HG03139 (cell line): ENCODE measurements around the gene MRM3.
"Not testable (repeated sequence)": the region's sequence is repeated elsewhere in the genome, so short reads cannot be mapped to it uniquely, and the experiment has no call there.

Source experiments
- ATAC-seq: cut with Tn5 transposase; IDR thresholded peaks from one replicate; pipeline ENCODE4 v1.9.1; 2021; ENCODE audit not compliant: unreplicated experiment

Gene MRM3

GRCh38 chr17:753418-753817 lies 28.7 kb upstream of the MRM3 start:
- no peak for ATAC-seq

- not testable (repeated sequence) for ATAC-seq
Observed at GRCh38 chr17:755319-755961, 26.7 kb upstream of the MRM3 start.

GRCh38 chr17:756010-756567 lies 26.1 kb upstream of the MRM3 start:
- not testable (repeated sequence) for ATAC-seq

GRCh38 chr17:759964-760363 lies 22.2 kb upstream of the MRM3 start:
- ATAC-seq: no peak

GRCh38 chr17:760371-760770 lies 21.8 kb upstream of the MRM3 start:
- ATAC-seq: no peak

- no peak for ATAC-seq
Observed at GRCh38 chr17:767076-767475, 15.1 kb upstream of the MRM3 start.

GRCh38 chr17:773016-773415 lies 9.1 kb upstream of the MRM3 start:
- ATAC-seq: no peak

GRCh38 chr17:773467-774312 lies 8.5 kb upstream of the MRM3 start:
- no peak for ATAC-seq

- ATAC-seq: no peak
Observed at GRCh38 chr17:774313-774584, 7.9 kb upstream of the MRM3 start.

- no peak for ATAC-seq
Observed at GRCh38 chr17:778096-778495, 4.1 kb upstream of the MRM3 start.

GRCh38 chr17:784143-784542 lies 2.0 kb downstream of the MRM3 start:
- no peak for ATAC-seq

- ATAC-seq: not testable (repeated sequence)
Observed at GRCh38 chr17:785901-786300, 3.7 kb downstream of the MRM3 start.

- ATAC-seq: no peak
Observed at GRCh38 chr17:787641-788221, 5.6 kb downstream of the MRM3 start.

GRCh38 chr17:788551-788950 lies 6.4 kb downstream of the MRM3 start:
- no peak for ATAC-seq

- no peak for ATAC-seq
Observed at GRCh38 chr17:789160-789840, 7.1 kb downstream of the MRM3 start.

- ATAC-seq: not testable (repeated sequence)
Observed at GRCh38 chr17:789931-790873, 8.0 kb downstream of the MRM3 start.

- not testable (repeated sequence) for ATAC-seq
Observed at GRCh38 chr17:790874-791247, 8.7 kb downstream of the MRM3 start.

- ATAC-seq: no peak
Observed at GRCh38 chr17:791829-792228, 9.7 kb downstream of the MRM3 start.

GRCh38 chr17:792277-792676 lies 10.1 kb downstream of the MRM3 start:
- no peak for ATAC-seq

GRCh38 chr17:794876-795275 lies 12.7 kb downstream of the MRM3 start:
- no peak for ATAC-seq
